CD4-positive, alpha-beta T cell treated with Interleukin-6 for 4 hours (primary cell): ENCODE data around the gene PPP1R3C.

Experiments used
- DNase-seq: peaks from one replicate; pipeline ENCODE4 v3.0.0-alpha.2; 2020; ENCODE audit warnings: mixed read lengths

PPP1R3C gene

GRCh38 chr10:91629715-91630549 lies 2.9 kb downstream of the PPP1R3C start:
- no peak for DNase-seq

- no peak for DNase-seq
These were observed 4.5 kb downstream of the PPP1R3C start for GRCh38 chr10:91628383-91628782.

GRCh38 chr10:91627344-91628102 lies 5.3 kb downstream of the PPP1R3C start:
- DNase-seq, result no peak

- DNase-seq, result no peak
These were observed 5.9 kb downstream of the PPP1R3C start for GRCh38 chr10:91626936-91627335.

GRCh38 chr10:91624633-91625032 lies 8.2 kb downstream of the PPP1R3C start:
- no peak for DNase-seq

GRCh38 chr10:91622601-91623000 lies 10.3 kb downstream of the PPP1R3C start:
- no peak for DNase-seq

- no peak for DNase-seq
These were observed 11.3 kb downstream of the PPP1R3C start for GRCh38 chr10:91621483-91622113.

- no peak for DNase-seq
These were observed 15.7 kb downstream of the PPP1R3C start for GRCh38 chr10:91617072-91617609.

- no peak for DNase-seq
These were observed 16.7 kb downstream of the PPP1R3C start for GRCh38 chr10:91616137-91616536.

GRCh38 chr10:91614225-91614624 lies 18.6 kb downstream of the PPP1R3C start:
- DNase-seq, result no peak

- no peak for DNase-seq
These were observed 19.3 kb downstream of the PPP1R3C start for GRCh38 chr10:91613411-91614187.

- no peak for DNase-seq
These were observed 22.0 kb downstream of the PPP1R3C start for GRCh38 chr10:91610919-91611318.

GRCh38 chr10:91610444-91610843 lies 22.4 kb downstream of the PPP1R3C start:
- DNase-seq, result no peak

- DNase-seq, result no peak
These were observed 25.0 kb downstream of the PPP1R3C start for GRCh38 chr10:91607646-91608403.

- no peak for DNase-seq
These were observed 26.9 kb downstream of the PPP1R3C start for GRCh38 chr10:91605968-91606367.

- DNase-seq, result no peak
These were observed 28.0 kb downstream of the PPP1R3C start for GRCh38 chr10:91604553-91605534.

GRCh38 chr10:91603931-91604331 lies 28.9 kb downstream of the PPP1R3C start:
- no peak for DNase-seq

- no peak for DNase-seq
These were observed 29.9 kb downstream of the PPP1R3C start for GRCh38 chr10:91602868-91603568.

- DNase-seq, result no peak
These were observed 30.4 kb downstream of the PPP1R3C start for GRCh38 chr10:91602449-91602848.

- DNase-seq, result no peak
These were observed 31.7 kb downstream of the PPP1R3C start for GRCh38 chr10:91601212-91601611.
